GM10266 (cell line): ENCODE results near the gene EXD2.
"Not testable (repeated sequence)": the region's sequence is repeated elsewhere in the genome, so short reads cannot be mapped to it uniquely, and the experiment has no call there.

ENCODE experiments used
- DNase-seq: peaks from one replicate; pipeline ENCODE4 v3.0.0; 2012; ENCODE audit errors: extremely low spot score
- CTCF ChIP-seq: IDR thresholded peaks from 2 replicates; pipeline ENCODE4 v1.5.1; 2012; ENCODE audit warnings: mild to moderate bottlenecking, low read depth; ENCODE audit not compliant: control insufficient read depth, insufficient read depth; ENCODE audit errors: missing control alignments

Gene EXD2

GRCh38 chr14:69288011-69288771 is 96.9 kb downstream of the EXD2 start:
- no peak for DNase-seq
- TF ChIP-seq CTCF = no peak

- DNase-seq = no peak
- no peak for TF ChIP-seq CTCF
Measured at GRCh38 chr14:69288956-69289705, 97.8 kb downstream of the EXD2 start.

- DNase-seq = no peak
- no peak for TF ChIP-seq CTCF
Measured at GRCh38 chr14:69289811-69290520, 98.7 kb downstream of the EXD2 start.

- not testable (repeated sequence) for DNase-seq
Measured at GRCh38 chr14:69290881-69291280, 99.6 kb downstream of the EXD2 start.

- TF ChIP-seq CTCF = no peak
- no peak for DNase-seq
Measured at GRCh38 chr14:69291396-69291795, 100.1 kb downstream of the EXD2 start.

GRCh38 chr14:69291891-69292561 is 100.7 kb downstream of the EXD2 start:
- TF ChIP-seq CTCF = no peak
- DNase-seq = no peak
